H9 (cell line): Measurements from ENCODE around the gene TMEM217. TPM values are rescaled to one million over a fixed set of nuclear protein-coding genes. Genes with fewer than 3 reads are reported as not detected.

ENCODE experiments used
- DNase-seq: peaks from one replicate; pipeline ENCODE4 v3.0.0-alpha.2; 2017
- H2AFZ ChIP-seq: one replicate; pipeline ENCODE4 v1.6.1; 2013; ENCODE audit warnings: mild to moderate bottlenecking, low read length, control low read depth, moderate library complexity
- H2AK5ac ChIP-seq: 2 replicates; pipeline ENCODE4 v1.6.1; 2013; ENCODE audit warnings: low read length, control low read depth, mixed read lengths; ENCODE audit not compliant: insufficient read length
- H2BK120ac ChIP-seq: one replicate; pipeline ENCODE4 v1.6.1; 2013; ENCODE audit warnings: low read depth, mild to moderate bottlenecking, low read length, control low read depth, inconsistent platforms; ENCODE audit not compliant: poor library complexity, severe bottlenecking
- H2BK12ac ChIP-seq: 2 replicates; pipeline ENCODE4 v1.6.1; 2013; ENCODE audit warnings: low read length, control low read depth, mixed read lengths, low read depth; ENCODE audit not compliant: insufficient read length
- H2BK15ac ChIP-seq: 2 replicates; pipeline ENCODE4 v1.6.1; 2013; ENCODE audit warnings: low read depth, low read length, control low read depth
- H2BK20ac ChIP-seq: one replicate; pipeline ENCODE4 v1.6.1; 2013; ENCODE audit warnings: low read depth, mild to moderate bottlenecking, low read length, control low read depth, inconsistent platforms; ENCODE audit not compliant: poor library complexity, severe bottlenecking
- H2BK5ac ChIP-seq: 2 replicates; pipeline ENCODE4 v1.6.1; 2013; ENCODE audit warnings: low read length, control low read depth, mixed read lengths; ENCODE audit not compliant: insufficient read length
- H3K14ac ChIP-seq: 2 replicates; pipeline ENCODE4 v1.6.1; 2013; ENCODE audit warnings: low read length, control low read depth; ENCODE audit not compliant: insufficient read depth
- H3K18ac ChIP-seq: 2 replicates; pipeline ENCODE4 v1.6.1; 2013; ENCODE audit warnings: low read depth, mild to moderate bottlenecking, mixed read lengths, low read length, control low read depth; ENCODE audit not compliant: insufficient read length
- H3K23ac ChIP-seq: 2 replicates; pipeline ENCODE4 v1.6.1; 2013; ENCODE audit warnings: low read length, control low read depth, mixed read lengths, low read depth; ENCODE audit not compliant: insufficient read length
- H3K23me2 ChIP-seq: 2 replicates; pipeline ENCODE4 v1.6.1; 2013; ENCODE audit warnings: low read depth, mild to moderate bottlenecking, mixed read lengths, low read length, control low read depth; ENCODE audit not compliant: insufficient read length, poor library complexity, severe bottlenecking
- H3K27ac ChIP-seq: 2 replicates; pipeline ENCODE4 v1.5.1; 2013; ENCODE audit warnings: low read length, control low read depth, mixed read lengths, low read depth; ENCODE audit not compliant: insufficient read length
- H3K27me3 ChIP-seq: 2 replicates; pipeline ENCODE4 v1.6.1; 2013; ENCODE audit warnings: low read length, control low read depth, inconsistent platforms; ENCODE audit not compliant: insufficient read depth
- H3K4ac ChIP-seq: 2 replicates; pipeline ENCODE4 v1.6.1; 2013; ENCODE audit warnings: low read depth, mild to moderate bottlenecking, control low read depth, inconsistent platforms, low read length, moderate library complexity
- H3K4me1 ChIP-seq: 2 replicates; pipeline ENCODE4 v1.6.1; 2013; ENCODE audit warnings: low read length, control low read depth, inconsistent platforms; ENCODE audit not compliant: insufficient read depth
- H3K4me2 ChIP-seq: 2 replicates; pipeline ENCODE4 v1.6.1; 2013; ENCODE audit warnings: low read length, control low read depth, mixed read lengths; ENCODE audit not compliant: insufficient read length, insufficient read depth
- H3K56ac ChIP-seq: 2 replicates; pipeline ENCODE4 v1.6.1; 2013; ENCODE audit warnings: low read depth, mild to moderate bottlenecking, mixed read lengths, low read length, control low read depth; ENCODE audit not compliant: insufficient read length
- H3K79me1 ChIP-seq: 2 replicates; pipeline ENCODE4 v1.6.1; 2013; ENCODE audit warnings: low read depth, mild to moderate bottlenecking, moderate library complexity, low read length, control low read depth, inconsistent platforms; ENCODE audit not compliant: insufficient read depth, poor library complexity, severe bottlenecking
- H3K79me2 ChIP-seq: 2 replicates; pipeline ENCODE4 v1.6.1; 2013; ENCODE audit warnings: low read length, control low read depth, inconsistent platforms; ENCODE audit not compliant: insufficient read depth
- H3K9ac ChIP-seq: 2 replicates; pipeline ENCODE4 v1.6.1; 2013; ENCODE audit warnings: low read length, control low read depth, mixed read lengths; ENCODE audit not compliant: insufficient read length; ENCODE audit errors: extremely low read depth
- H3K9me3 ChIP-seq: one replicate; pipeline ENCODE4 v1.6.1; 2013; ENCODE audit warnings: low read depth, low read length, inconsistent platforms; ENCODE audit not compliant: control insufficient read depth
- H3T11ph ChIP-seq: one replicate; pipeline ENCODE4 v1.6.1; 2013; ENCODE audit warnings: mild to moderate bottlenecking, low read length, control low read depth, inconsistent platforms
- H4K20me1 ChIP-seq: one replicate; pipeline ENCODE4 v1.6.1; 2013; ENCODE audit not compliant: control insufficient read depth, insufficient read length, insufficient read depth
- H4K5ac ChIP-seq: 2 replicates; pipeline ENCODE4 v1.6.1; 2013; ENCODE audit warnings: low read depth, mild to moderate bottlenecking, mixed read lengths, low read length, control low read depth; ENCODE audit not compliant: insufficient read length
- H4K8ac ChIP-seq: replicated peaks from 2 replicates; pipeline ENCODE4 v1.6.1; 2013; ENCODE audit warnings: low read length, control low read depth, mixed read lengths, low read depth; ENCODE audit not compliant: insufficient read length
- H4K91ac ChIP-seq: 2 replicates; pipeline ENCODE4 v1.6.1; 2013; ENCODE audit warnings: low read depth, mild to moderate bottlenecking, moderate library complexity, mixed read lengths, low read length, control low read depth; ENCODE audit not compliant: insufficient read length
- H3K27ac Mint-ChIP-seq, 3 experiments: 2 replicates in 2 of 3; 3 replicates in 1 of 3; pipeline ENCODE4 v1.8.0; 2020 to 2021; ENCODE audit warnings: mixed read lengths in 3 of 3, mild to moderate bottlenecking in 1 of 3, moderate library complexity in 1 of 3
- H3K27me3 Mint-ChIP-seq: 2 replicates; pipeline ENCODE4 v1.8.0; 2021; ENCODE audit warnings: low read depth, mild to moderate bottlenecking, moderate library complexity, mixed read lengths
- H3K36me3 Mint-ChIP-seq, 3 experiments: 2 replicates in 2 of 3; 3 replicates in 1 of 3; pipeline ENCODE4 v1.8.0; 2020 to 2021; ENCODE audit warnings: low read depth in 3 of 3, mixed read lengths in 3 of 3; ENCODE audit not compliant: insufficient read depth in 1 of 3
- H3K4me1 Mint-ChIP-seq, 2 experiments: 2 replicates each; pipeline ENCODE4 v1.8.0; 2020; ENCODE audit warnings: mixed read lengths in 2 of 2
- H3K4me3 Mint-ChIP-seq, 2 experiments: 2 replicates in 1 of 2; 3 replicates in 1 of 2; pipeline ENCODE4 v1.8.0; 2020 to 2021; ENCODE audit warnings: mild to moderate bottlenecking in 2 of 2, mixed read lengths in 2 of 2, moderate library complexity in 1 of 2
- H3K9me3 Mint-ChIP-seq, 2 experiments: 2 replicates in 1 of 2; 3 replicates in 1 of 2; pipeline ENCODE4 v1.8.0; 2020; ENCODE audit warnings: mild to moderate bottlenecking in 2 of 2, mixed read lengths in 2 of 2, moderate library complexity in 1 of 2
- WGBS: extraction: QIAGEN DNeasy Blood & Tissue Kit; methylation state at CpG from one replicate; pipeline ENCODE4 v1.1.7; 2013; ENCODE audit warnings: missing lambda C conversion rate, low lambda C conversion rate, mixed read lengths; ENCODE audit not compliant: insufficient read length; ENCODE audit errors: extremely low coverage; 5-methylcytosine and 5-hydroxymethylcytosine counted together
- total RNA-seq: library from RNA; stranded (reverse); gene quantifications from 2 replicates; pipeline ENCODE4 v1.2.1, GENCODE V29; 2021
- TF ChIP-seq, protein P1 (sequence below): fragments of 200-600 bp; sonication (generic); conservative IDR thresholded peaks from 3 replicates; pipeline ENCODE4 v1.8.0; 2021; ENCODE audit warnings: antibody characterized with exemption, mild to moderate bottlenecking

The TMEM217 gene
- total RNA-seq, 1 experiment from 2014 or later = 1.1 TPM

DNA sequence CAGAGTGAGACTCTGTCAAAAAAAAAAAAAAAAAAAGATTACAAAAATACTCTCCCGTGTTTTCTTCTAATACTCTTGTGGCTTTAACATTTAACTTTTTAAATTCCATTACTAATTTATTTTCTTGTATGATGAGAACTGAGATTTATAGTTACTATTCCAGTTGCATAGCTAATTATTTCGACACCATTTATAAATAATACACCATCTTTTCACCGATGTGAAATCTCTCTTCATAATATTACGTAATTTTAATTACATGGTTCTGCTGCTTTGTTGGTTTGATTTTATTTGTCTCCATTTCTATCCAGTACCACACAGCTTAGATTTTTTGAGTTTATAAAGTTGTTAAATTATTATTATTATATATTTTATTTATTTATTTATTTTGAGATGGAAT, 42.0 kb upstream of the TMEM217 start:
- Histone ChIP-seq H2BK120ac (no peak overlapping the region), H4K91ac (no peak overlapping the region), H3K27me3 (no peaks in the 10 kb centered on the region), H2BK15ac (no peak overlapping the region), H3K23ac (no peak overlapping the region), H3K9ac (no peak overlapping the region), H3K4me1 (no peaks in the 10 kb centered on the region), H2BK20ac (no peak overlapping the region), H3K9me3 (no peaks in the 10 kb centered on the region), H4K5ac (no peak overlapping the region), H3T11ph (no peak overlapping the region), H4K8ac (no peak overlapping the region), H3K56ac (no peak overlapping the region), H2AK5ac (no peak overlapping the region), H3K4me2 (no peak overlapping the region), H3K23me2 (no peaks in the 10 kb centered on the region), H3K14ac (no peak overlapping the region), H3K27ac (no peak overlapping the region), H2BK12ac (no peak overlapping the region), H4K20me1 (no peaks in the 10 kb centered on the region), H2AFZ (no peak overlapping the region), H3K79me2 (no peaks in the 10 kb centered on the region), H3K79me1 (no peaks in the 10 kb centered on the region), H2BK5ac (no peak overlapping the region), H3K18ac (no peak overlapping the region), H3K4ac (no peak overlapping the region)
- Mint-ChIP-seq H3K27me3 (no peaks in the 10 kb centered on the region), H3K27ac (no peak overlapping the region), H3K4me1 (no peaks in the 10 kb centered on the region), H3K4me3 (no peak overlapping the region), H3K36me3 (peaks cover 19 to 35% (median 35%) of the 10 kb centered on the region in 3 experiments), H3K9me3 (no peaks in the 10 kb centered on the region)
- TF ChIP-seq, protein P1, sequence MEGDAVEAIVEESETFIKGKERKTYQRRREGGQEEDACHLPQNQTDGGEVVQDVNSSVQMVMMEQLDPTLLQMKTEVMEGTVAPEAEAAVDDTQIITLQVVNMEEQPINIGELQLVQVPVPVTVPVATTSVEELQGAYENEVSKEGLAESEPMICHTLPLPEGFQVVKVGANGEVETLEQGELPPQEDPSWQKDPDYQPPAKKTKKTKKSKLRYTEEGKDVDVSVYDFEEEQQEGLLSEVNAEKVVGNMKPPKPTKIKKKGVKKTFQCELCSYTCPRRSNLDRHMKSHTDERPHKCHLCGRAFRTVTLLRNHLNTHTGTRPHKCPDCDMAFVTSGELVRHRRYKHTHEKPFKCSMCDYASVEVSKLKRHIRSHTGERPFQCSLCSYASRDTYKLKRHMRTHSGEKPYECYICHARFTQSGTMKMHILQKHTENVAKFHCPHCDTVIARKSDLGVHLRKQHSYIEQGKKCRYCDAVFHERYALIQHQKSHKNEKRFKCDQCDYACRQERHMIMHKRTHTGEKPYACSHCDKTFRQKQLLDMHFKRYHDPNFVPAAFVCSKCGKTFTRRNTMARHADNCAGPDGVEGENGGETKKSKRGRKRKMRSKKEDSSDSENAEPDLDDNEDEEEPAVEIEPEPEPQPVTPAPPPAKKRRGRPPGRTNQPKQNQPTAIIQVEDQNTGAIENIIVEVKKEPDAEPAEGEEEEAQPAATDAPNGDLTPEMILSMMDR = no peak
- WGBS = 100% methylated on average over 3 of the region's 4 CpGs
- no peak for DNase-seq
